GM19372 (cell line): Measurements from ENCODE around the gene GGACT.
"Not testable (repeated sequence)": the region's sequence is repeated elsewhere in the genome, so short reads cannot be mapped to it uniquely, and the experiment has no call there.

Experiments
- ATAC-seq: cut with Tn5 transposase; IDR thresholded peaks from one replicate; pipeline ENCODE4 v1.9.1; 2021; ENCODE audit warnings: mild to moderate bottlenecking, low read depth, moderate library complexity; ENCODE audit not compliant: unreplicated experiment

Gene GGACT

DNA sequence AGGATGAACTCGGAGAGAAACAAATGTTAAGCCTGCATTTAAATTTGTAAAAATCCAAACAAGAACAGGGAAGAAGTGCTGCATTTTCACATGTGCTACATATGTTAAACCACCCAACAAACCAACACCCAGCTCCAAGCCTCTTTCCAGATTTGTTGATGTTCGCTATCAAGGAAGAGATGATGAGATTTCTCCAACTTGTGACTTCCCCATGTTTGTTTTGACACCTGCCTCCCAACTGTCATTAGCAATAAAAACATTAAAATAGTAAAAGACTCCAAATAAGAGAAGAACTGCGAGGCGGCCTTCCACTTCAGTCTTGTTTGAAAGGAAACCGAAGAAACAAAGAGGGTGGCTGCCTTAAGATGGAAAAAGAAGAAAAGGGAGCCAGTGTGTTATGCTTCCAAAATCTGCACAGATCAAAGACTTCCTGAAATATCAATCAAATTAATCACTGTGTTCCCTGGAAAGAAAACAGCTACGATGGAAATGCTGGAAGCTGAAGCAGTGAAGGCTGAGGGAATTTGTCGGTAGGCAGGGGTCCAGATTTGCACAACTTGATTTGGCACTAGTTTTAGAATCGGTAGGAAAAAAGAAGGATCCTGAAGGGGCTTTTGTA, 14.0 kb upstream of the GGACT start:
- no peak for ATAC-seq

DNA sequence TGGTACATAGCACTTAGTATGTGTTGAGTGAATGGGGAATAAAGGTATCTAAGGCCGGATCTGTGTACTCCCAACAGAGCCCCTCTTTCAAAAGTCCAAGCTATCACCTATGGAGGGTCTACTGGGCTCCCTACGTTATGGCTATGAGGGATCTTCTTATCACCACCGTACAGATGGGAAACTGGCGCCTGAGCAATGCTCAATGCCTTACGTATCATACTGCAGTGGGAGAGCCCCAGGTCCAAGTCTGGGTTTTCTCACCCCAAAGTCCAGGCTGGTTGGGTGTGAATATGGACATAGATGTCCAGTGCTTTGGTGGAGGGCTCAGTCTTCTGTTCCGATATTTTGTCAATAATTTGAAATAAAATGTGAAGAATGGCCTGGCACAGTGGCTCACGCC, 13.1 kb upstream of the GGACT start:
- no peak for ATAC-seq

DNA sequence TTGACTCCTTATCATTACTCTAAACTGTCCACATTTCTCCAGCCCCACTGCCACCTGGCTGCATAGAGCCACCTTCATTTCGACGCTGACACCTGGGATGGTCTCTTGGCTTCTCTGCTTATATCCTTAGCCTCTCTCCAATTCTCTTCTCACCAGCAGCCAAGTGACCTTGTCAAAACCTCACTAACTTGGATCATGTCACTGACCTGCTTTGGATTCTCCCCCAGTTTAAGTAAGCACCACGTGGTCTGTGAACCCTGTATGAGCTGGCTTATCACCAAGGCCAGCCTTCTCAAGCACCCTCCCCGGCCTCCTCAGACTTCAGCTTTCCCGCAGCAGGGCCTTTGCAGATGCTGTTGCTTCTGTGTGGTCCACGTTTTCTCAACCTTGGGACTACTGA, 12.3 kb upstream of the GGACT start:
- ATAC-seq = no peak

- ATAC-seq = no peak
These were observed 11.9 kb upstream of the GGACT start for GRCh38 chr13:100600461-100600860.

- ATAC-seq = no peak
These were observed 8.7 kb upstream of the GGACT start for GRCh38 chr13:100597253-100597652.

GRCh38 chr13:100596516-100596915, 7.9 kb upstream of the GGACT start:
- no peak for ATAC-seq

GRCh38 chr13:100594731-100595130, 6.1 kb upstream of the GGACT start:
- ATAC-seq = no peak

DNA sequence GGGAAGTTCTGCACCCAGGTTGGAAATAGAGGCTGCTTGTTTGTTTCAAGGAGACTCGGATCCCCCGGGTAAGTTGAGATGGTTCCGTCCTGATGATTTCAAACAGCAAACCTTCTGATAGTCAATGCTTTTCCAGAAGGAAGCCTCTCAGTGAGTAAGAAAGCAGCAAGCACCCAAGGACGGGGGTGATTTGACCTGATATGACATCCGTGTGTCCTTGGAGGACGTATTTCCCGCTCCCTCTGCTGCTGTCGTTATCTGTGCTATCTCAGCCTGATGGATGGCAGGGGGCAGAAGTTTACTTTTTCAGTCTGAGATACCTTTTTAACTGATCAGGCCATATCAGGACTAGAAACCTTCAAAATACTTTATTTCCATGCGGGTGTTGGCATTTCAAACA, 5.7 kb upstream of the GGACT start:
- no peak for ATAC-seq

- ATAC-seq = no peak
These were observed 663 bp upstream of the GGACT start for GRCh38 chr13:100589178-100589725.

GRCh38 chr13:100584896-100585295, 3.7 kb downstream of the GGACT start:
- ATAC-seq = no peak

DNA sequence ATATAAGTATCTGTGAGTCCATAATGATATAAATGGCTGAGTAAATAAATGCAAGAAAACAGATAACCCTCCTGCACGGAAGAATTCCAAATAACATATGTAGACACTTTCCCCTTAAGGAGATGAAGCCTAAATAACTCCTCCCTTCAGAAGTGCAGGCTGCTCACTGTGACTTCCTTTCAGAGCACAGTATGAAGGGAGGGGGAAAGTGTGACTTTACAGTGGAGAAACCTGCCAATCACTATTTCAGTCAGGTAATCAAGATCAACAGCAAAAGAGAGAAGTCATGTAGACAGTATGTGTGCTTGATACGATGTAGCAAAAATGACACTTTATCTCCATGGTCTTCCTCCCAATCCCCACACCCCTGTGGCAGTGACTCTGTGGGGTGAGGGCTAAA, 7.1 kb downstream of the GGACT start:
- no peak for ATAC-seq

GRCh38 chr13:100581030-100581429, 7.6 kb downstream of the GGACT start:
- no peak for ATAC-seq

- ATAC-seq = no peak
These were observed 8.5 kb downstream of the GGACT start for GRCh38 chr13:100580045-100580444.

DNA sequence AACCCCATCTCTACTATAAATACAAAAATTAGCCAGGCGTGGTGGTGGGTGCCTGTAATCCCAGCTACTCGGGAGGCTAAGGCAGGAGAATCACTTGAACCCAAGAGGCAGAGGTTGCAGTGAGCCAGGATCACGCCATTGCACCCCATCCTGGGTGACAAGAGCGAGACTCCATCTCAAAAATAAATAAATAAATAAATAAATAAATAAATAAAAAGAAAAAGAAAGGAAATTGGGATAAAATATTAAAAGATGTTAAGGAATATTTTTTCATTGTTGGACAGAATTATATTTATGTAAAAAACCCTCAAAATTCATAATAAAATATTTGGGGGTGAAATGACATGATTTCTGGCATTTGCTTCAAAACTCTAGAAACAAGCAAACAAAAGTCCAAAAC, 11.3 kb downstream of the GGACT start:
- not testable (repeated sequence) for ATAC-seq

DNA sequence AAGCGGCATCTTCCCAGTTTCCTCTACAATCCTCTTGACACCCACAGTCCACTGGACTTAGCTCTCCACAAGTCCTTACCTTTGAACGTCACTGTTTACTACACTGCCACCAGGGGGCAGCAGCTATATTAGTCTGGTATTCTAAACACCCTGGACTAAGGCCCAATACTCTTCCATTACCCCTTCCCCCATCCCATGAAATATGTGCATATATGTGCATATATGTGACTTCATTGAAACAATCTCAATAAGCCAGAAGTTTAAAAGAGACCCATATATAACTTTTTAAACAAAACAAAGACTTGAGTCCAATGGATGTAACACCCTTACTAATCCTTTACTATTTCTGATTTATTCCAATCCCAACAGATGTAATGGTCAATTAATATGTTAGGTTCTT, 15.5 kb downstream of the GGACT start:
- ATAC-seq = peak; percentile 87

DNA sequence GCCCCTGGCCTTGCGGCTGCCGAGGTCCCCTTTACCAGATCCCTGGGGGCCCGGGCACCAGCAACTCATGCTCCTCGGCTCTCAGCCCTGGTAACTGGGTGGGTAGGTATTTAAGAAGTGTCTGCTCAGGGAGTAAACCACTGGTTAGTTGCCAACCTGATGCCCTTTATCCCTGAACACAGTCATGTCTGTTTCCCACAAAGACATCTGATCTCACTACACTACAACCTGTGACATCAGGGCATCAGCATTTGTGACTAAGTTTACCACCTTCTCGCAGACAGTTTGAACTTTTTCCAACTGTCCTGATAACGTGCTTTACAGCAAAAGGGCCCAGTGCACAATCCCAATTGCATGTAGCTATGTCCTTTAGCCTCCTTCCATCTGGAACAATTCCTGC, 22.0 kb downstream of the GGACT start:
- no peak for ATAC-seq

GRCh38 chr13:100565286-100565685, 23.3 kb downstream of the GGACT start:
- no peak for ATAC-seq

DNA sequence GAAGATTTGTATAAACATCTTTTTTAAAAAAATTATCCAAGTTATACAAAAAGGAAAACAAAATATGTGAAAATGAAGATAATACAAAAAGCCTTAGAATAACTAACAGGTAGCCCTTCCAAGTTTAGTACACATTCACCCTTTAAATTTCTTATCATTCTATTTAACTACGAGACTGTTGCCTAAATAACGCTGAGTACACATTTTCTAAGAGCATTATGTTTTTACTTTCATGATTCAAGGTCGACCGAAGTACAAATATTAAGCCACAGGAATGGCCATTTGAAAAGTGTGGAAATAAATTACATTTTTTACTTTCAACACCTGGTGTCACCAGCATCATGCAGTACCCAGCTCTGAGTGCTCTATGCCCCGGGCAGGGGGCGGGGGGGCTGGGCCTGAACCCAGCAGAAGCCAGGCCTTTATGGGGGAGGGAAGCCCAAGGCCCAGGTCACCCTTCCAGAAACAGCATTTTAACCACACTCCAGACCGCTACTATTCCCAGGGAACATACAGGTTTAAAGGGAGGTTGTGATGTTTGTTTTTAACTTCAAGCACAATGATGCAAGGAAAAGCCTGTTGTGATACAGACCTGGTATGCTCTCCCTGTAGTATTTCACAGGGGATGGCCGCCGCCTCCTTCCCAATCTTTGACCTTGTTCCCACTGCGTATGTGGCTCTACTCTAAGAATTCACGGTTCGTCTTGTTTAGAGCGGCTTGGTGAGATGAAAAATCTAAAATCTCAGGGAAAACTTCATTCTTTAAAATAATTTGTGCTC, 24.0 kb downstream of the GGACT start:
- ATAC-seq = no peak

DNA sequence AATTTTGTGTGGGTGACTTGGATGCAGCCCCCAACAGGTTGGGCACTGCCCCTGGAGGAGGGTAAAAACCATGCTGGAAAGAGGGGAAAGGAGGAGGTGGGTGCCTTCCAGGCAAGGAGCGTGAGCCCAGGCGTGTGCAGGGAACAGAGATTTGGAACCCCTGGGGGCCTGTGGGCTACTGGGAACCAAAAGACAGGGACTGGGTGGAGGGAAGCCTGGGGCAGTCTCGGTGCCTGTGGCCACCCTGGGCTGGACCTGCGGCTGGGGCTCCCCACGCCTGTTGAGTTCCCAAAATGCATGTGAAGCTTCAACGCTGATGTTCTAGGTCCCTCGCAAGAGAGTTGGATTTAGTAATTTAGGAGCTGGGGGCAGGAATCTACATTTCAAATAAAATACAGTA, 24.8 kb downstream of the GGACT start:
- ATAC-seq = no peak

DNA sequence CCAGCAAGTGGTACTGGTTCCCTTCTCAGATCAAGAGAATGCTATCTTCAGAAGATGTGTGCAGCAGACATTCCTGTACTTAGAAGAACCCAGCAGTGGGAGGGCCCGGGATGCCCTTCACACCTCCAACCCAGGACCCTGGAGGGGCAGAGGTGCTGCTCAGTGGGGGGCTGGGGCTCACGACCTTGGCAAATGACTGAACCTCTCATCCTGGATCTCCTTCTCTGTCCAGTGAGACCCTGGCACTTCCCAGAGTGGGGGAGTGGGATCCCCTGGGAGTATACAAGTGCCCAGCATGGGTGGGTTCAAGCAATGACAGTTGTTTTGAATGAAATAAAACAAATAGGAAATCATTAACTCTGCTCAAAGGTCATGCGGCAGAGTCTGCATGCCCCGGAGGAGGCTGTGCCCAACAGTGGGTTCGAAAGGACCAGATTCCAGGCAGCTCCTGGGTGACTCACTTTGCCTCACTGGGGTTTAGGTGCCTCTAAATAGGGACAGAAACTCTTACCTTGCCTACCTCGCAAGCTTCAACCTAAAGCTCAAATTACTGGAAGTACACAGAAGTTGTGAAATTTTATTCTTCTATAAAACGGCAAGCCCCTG, 26.9 kb downstream of the GGACT start:
- no peak for ATAC-seq

DNA sequence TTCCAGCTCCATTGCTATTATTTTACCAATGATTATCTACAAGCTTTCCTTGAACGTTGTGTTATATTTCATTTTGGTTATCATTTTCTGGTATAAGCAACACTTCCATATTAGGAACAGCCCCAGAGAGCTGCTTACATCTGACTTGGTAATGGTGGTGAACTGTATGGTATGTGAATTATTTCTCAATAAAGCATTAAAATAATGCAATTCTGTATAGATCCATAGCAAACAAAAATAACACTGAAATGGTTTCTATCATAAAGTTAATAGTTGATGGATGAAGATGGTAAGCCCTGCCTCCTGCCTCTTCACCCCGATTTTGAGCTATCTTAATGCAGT, 27.5 kb downstream of the GGACT start:
- no peak for ATAC-seq
